Karpas-422 (cell line): Measurements from ENCODE around the gene MZT2B. TPM values are rescaled to one million over a fixed set of nuclear protein-coding genes. Genes with fewer than 3 reads are reported as not detected.
"Not testable (repeated sequence)": the region's sequence is repeated elsewhere in the genome, so short reads cannot be mapped to it uniquely, and the experiment has no call there.

Source experiments
- DNase-seq: peaks from one replicate; pipeline ENCODE4 v3.0.0-alpha.2; 2015
- H2AFZ ChIP-seq: fragments of 200-600 bp; sonication (generic); 2 replicates; pipeline ENCODE4 v1.6.1; 2014; ENCODE audit warnings: antibody characterized with exemption, low read length, mixed read lengths
- H3K27ac ChIP-seq: fragments of 200-600 bp; sonication (generic); 2 replicates; pipeline ENCODE4 v1.5.1; 2014; ENCODE audit warnings: mild to moderate bottlenecking, low read length, moderate library complexity
- H3K27me3 ChIP-seq: fragments of 200-600 bp; sonication (generic); 2 replicates; pipeline ENCODE4 v1.6.1; 2014; ENCODE audit warnings: low read length, mixed read lengths
- H3K36me3 ChIP-seq: fragments of 200-600 bp; sonication (generic); 2 replicates; pipeline ENCODE4 v1.6.1; 2014; ENCODE audit warnings: low read length, mixed read lengths; ENCODE audit not compliant: insufficient read depth
- H3K4me1 ChIP-seq: fragments of 200-600 bp; sonication (generic); 2 replicates; pipeline ENCODE4 v1.6.1; 2014; ENCODE audit warnings: mild to moderate bottlenecking, low read length, mixed read lengths
- H3K4me2 ChIP-seq: fragments of 200-600 bp; sonication (generic); 2 replicates; pipeline ENCODE4 v1.6.1; 2014; ENCODE audit warnings: low read length, low read depth, mild to moderate bottlenecking; ENCODE audit not compliant: poor library complexity, severe bottlenecking
- H3K4me3 ChIP-seq: fragments of 200-600 bp; sonication (generic); 2 replicates; pipeline ENCODE4 v1.5.1; 2014; ENCODE audit warnings: mild to moderate bottlenecking, antibody characterized with exemption, low read length, mixed read lengths
- H3K79me2 ChIP-seq: fragments of 200-600 bp; sonication (generic); 2 replicates; pipeline ENCODE4 v1.6.1; 2014; ENCODE audit warnings: mild to moderate bottlenecking, low read length, mixed read lengths
- H3K9ac ChIP-seq: fragments of 200-600 bp; sonication (generic); 2 replicates; pipeline ENCODE4 v1.6.0; 2014; ENCODE audit warnings: low read length
- H3K9me2 ChIP-seq: fragments of 200-600 bp; sonication (generic), shearing (Covaris generic); replicated peaks from 2 replicates; pipeline ENCODE4 v1.6.0; 2014; ENCODE audit warnings: mild to moderate bottlenecking, low read length, moderate library complexity; ENCODE audit not compliant: insufficient read depth
- H3K9me3 ChIP-seq: fragments of 300-700, 200-600 bp; sonication (generic); 2 replicates; pipeline ENCODE4 v1.6.1; 2014; ENCODE audit warnings: low read length, mixed read lengths
- H4K20me1 ChIP-seq: fragments of 200-600 bp; sonication (generic); 2 replicates; pipeline ENCODE4 v1.6.1; 2014; ENCODE audit warnings: mild to moderate bottlenecking, antibody characterized with exemption, low read length, low read depth; ENCODE audit not compliant: insufficient read depth
- total RNA-seq: library from RNA; depleted of rRNA; stranded (reverse); fragments of >200 nt; shearing (Covaris generic); gene quantifications from 2 replicates; pipeline ENCODE4 v1.2.3, GENCODE V29; 2014; ENCODE audit warnings: low replicate concordance

The MZT2B gene
- total RNA-seq, 1 experiment from 2014 or later = 190 TPM

DNA sequence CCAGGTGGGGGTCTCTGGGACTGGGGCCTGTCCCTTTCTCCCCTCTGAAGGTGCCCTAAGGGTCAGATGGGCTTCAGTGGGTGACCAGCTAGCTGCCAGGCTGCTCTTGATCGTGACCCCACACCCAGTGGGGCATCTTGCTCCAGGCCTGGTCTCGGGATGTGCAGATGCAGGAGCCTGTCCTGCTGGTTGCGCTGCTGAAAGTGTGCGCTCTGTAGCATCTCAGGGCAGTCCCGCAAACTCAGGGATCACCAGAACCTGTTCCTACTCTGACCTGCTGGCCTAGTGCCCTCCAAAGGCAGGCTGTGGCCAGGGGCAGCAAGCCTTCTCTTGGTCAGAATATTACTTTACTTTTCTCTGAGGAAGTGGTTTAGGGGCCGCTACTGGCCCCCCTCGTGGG lies 41.5 kb upstream of the MZT2B start:
- not testable (repeated sequence) for H3K9me2 ChIP-seq, H3K27ac ChIP-seq, H3K4me1 ChIP-seq, H4K20me1 ChIP-seq, H3K36me3 ChIP-seq, H3K9me3 ChIP-seq, H3K4me2 ChIP-seq, H3K4me3 ChIP-seq, H3K9ac ChIP-seq, H3K27me3 ChIP-seq, DNase-seq, H2AFZ ChIP-seq, H3K79me2 ChIP-seq

GRCh38 chr2:130141002-130141401 lies 41.1 kb upstream of the MZT2B start:
- not testable (repeated sequence) for H3K4me3 ChIP-seq, H2AFZ ChIP-seq, H3K4me2 ChIP-seq, H3K9ac ChIP-seq, H3K27ac ChIP-seq, DNase-seq, H3K27me3 ChIP-seq, H3K36me3 ChIP-seq, H3K9me2 ChIP-seq, H3K79me2 ChIP-seq, H3K4me1 ChIP-seq, H4K20me1 ChIP-seq, H3K9me3 ChIP-seq

DNA sequence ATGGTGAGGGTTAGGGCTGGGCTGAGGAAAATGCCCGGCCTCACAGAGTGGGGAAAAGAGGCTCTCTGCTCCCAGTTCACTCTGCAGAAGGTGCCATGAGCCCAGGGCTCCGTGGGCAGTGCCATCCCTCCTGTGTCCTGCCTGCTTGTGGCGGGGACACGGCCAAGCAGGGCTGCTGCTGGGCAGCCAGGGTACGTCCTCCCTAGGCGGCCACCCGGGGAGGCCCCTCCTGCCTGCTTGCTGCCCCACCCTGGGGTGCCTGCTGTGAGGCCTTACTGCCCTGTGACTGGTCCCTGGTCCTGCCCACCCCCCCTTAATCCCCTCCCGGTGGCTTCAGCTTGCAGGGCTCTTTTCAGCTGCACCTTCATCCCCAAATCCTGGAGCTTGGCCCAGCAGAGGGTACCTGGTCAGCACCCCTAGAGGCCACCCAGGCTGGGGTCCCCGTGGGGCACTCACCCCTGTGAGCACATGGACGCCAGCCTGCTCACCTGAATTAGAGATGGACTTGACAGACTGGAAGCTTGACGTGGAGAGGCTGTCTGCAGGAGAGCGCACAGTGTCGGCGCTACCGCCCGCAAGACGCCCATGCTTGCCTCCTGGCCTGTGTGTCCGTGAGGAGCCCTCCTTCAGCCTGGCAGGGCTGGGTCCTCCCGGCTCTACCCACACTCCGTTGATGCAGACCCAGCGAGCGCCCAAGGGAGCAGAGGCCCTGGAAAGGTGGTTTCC lies 40.3 kb upstream of the MZT2B start:
- not testable (repeated sequence) for H3K4me1 ChIP-seq, H3K9me2 ChIP-seq, H3K4me3 ChIP-seq, H3K27ac ChIP-seq, H3K9ac ChIP-seq, H2AFZ ChIP-seq, DNase-seq, H3K27me3 ChIP-seq, H3K4me2 ChIP-seq, H4K20me1 ChIP-seq, H3K36me3 ChIP-seq, H3K9me3 ChIP-seq, H3K79me2 ChIP-seq

GRCh38 chr2:130142396-130143265 lies 39.4 kb upstream of the MZT2B start:
- not testable (repeated sequence) for H3K4me3 ChIP-seq, H3K9me3 ChIP-seq, H3K27me3 ChIP-seq, DNase-seq, H3K4me1 ChIP-seq, H3K36me3 ChIP-seq, H3K79me2 ChIP-seq, H3K27ac ChIP-seq, H3K9ac ChIP-seq, H3K4me2 ChIP-seq, H3K9me2 ChIP-seq, H4K20me1 ChIP-seq, H2AFZ ChIP-seq

DNA sequence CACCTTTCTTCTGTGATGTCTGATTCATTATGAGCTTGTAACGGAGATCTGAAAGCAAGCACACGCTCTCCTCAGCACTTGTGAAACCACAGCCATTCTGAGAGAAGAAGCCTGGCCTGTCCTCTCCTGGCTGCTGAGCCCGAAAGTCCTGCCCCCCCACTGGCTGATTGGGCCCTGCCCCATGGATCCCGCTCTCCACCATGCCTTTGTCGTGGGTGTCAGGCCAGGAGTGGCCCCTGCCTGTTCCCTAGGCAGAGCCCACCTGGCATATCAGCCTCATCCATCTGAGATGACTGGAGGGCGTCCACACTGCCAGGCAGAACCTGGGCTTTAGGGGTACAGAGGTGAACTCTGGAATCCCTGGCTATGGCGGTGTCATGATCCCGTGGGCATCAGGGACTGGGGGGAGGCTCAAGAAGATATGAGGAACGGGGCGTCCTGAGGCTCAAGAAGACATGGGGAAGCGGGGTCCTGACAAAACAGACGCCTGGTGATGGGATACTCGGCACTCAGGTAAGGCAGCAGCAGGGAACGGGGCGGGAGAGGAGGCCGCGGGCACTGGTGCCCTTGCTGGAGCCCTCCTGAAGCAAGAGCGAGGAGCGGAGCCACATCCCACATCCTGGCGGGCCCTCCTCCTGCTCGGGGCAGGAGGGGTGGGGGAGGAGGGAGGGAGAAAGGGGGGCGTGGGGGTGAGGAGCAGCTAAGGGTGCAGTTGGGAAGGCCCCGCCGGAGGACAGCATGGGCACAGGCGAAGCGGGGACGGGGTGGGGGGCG lies 38.6 kb upstream of the MZT2B start:
- not testable (repeated sequence) for H3K9me2 ChIP-seq, H3K4me1 ChIP-seq, H3K79me2 ChIP-seq, H3K9me3 ChIP-seq, H2AFZ ChIP-seq, H3K36me3 ChIP-seq, H3K27me3 ChIP-seq, H3K4me2 ChIP-seq, H3K27ac ChIP-seq, DNase-seq, H4K20me1 ChIP-seq, H3K9ac ChIP-seq
- H3K4me3 ChIP-seq = 0 out of 2 replicates have a peak overlapping the region, but pooled peaks have one; percentile 15

DNA sequence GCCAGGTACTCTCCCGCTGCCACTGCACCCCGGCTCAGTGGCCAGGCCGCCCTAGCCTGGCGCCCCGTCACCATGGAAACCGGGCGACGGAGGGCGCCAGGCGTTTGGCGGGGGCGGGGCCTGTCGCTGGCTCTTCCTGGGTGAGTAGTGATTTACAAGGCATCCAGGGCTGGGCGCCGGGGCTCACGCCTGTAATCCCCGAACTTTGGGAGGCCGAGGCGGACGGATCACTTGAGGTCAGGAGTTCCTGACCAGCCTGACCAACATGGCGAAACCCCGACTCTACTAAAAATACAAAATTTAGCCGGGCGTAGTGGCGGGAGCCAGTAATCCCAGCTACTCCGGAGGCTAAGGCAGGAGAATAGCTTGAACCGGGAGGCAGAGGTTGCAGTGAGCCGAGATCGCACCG lies 37.1 kb upstream of the MZT2B start, which contains the start of gene CCDC74B:
Gene CCDC74B (minus strand): TSS at position 107 of the 409 bp plus-strand sequence. CDS start 116 bp downstream, outside the sequence.
- peak within 1 kb of the TSS; percentile 61; the same call in 1 of the 2 replicates for H3K4me3 ChIP-seq
- H3K9me2 ChIP-seq, H3K9me3 ChIP-seq, H2AFZ ChIP-seq, H3K27me3 ChIP-seq, H3K27ac ChIP-seq, H3K36me3 ChIP-seq, H3K79me2 ChIP-seq, H4K20me1 ChIP-seq: not testable (repeated sequence)
- peak within 1 kb of the TSS; percentile 77 for H3K4me2 ChIP-seq
- DNase-seq = peak; percentile 87
- H3K4me1 ChIP-seq = peaks cover 17% of the 10 kb centered on the region
- H3K9ac ChIP-seq = peak within 1 kb of the TSS; percentile 66

- H3K9me3 ChIP-seq, H3K79me2 ChIP-seq, H3K36me3 ChIP-seq, H3K4me2 ChIP-seq, H3K27me3 ChIP-seq, H4K20me1 ChIP-seq, H3K9ac ChIP-seq, H2AFZ ChIP-seq, H3K9me2 ChIP-seq, H3K4me3 ChIP-seq: not testable (repeated sequence)
- peak; percentile 52 for DNase-seq
- Histone ChIP-seq H3K27ac (peak overlapping the region; percentile 45; the same call in 1 of the 2 replicates), H3K4me1 (peaks cover 17% of the 10 kb centered on the region)
These were observed 33.5 kb upstream of the MZT2B start for GRCh38 chr2:130148515-130148914.
